Kidney (tissue), 14 donors: ENCODE results near the gene FGGY. TPM values are rescaled to one million over a fixed set of nuclear protein-coding genes. Genes with fewer than 3 reads are reported as not detected.
A peak's percentile ranks its signal among the peaks of the same experiment; 100 is the strongest.

Source experiments
- DNase-seq, 5 donors: peaks; one replicate each; pipeline ENCODE4 v3.0.0-alpha.2; 2013 to 2020
- FAIRE-seq: peaks from 2 replicates; lab custom pipeline; 2012; peaks lifted over from hg19 to GRCh38; lab: Jason Lieb, UNC
- H3K27ac ChIP-seq, 2 donors: one replicate each; pipeline ENCODE4 v1.7.0; 2013; ENCODE audit warnings: low read depth in 2 of 2, low read length in 2 of 2, inconsistent platforms in 1 of 2
- H3K27me3 ChIP-seq: one replicate; pipeline ENCODE4 v1.7.1; 2013; ENCODE audit warnings: low read length, inconsistent platforms; ENCODE audit not compliant: control insufficient read depth, insufficient read depth
- H3K36me3 ChIP-seq, 3 donors: one replicate each; pipeline versions ENCODE4 v1.7.0 to v1.7.1; 2013; ENCODE audit warnings: low read length in 3 of 3, control low read depth in 1 of 3, inconsistent platforms in 1 of 3; ENCODE audit not compliant: insufficient read depth in 3 of 3, control insufficient read depth in 2 of 3
- H3K4me1 ChIP-seq, 3 donors: one replicate each; pipeline versions ENCODE4 v1.7.0 to v1.7.1; 2013; ENCODE audit warnings: low read length in 3 of 3, inconsistent platforms in 1 of 3, low read depth in 1 of 3; ENCODE audit not compliant: control insufficient read depth in 2 of 3, insufficient read depth in 2 of 3
- H3K4me3 ChIP-seq, 3 donors: one replicate each; pipeline versions ENCODE4 v1.7.0 to v1.8.1; 2013; ENCODE audit warnings: low read length in 3 of 3, control low read depth in 1 of 3, inconsistent platforms in 1 of 3
- H3K9ac ChIP-seq, 3 donors: one replicate each; pipeline versions ENCODE4 v1.7.0 to v1.7.1; 2013; ENCODE audit warnings: low read length in 3 of 3, control low read depth in 1 of 3, inconsistent platforms in 1 of 3
- H3K9me3 ChIP-seq, 3 donors: one replicate each; pipeline versions ENCODE4 v1.7.0 to v1.7.1; 2013; ENCODE audit warnings: low read length in 3 of 3, control low read depth in 1 of 3, inconsistent platforms in 1 of 3; ENCODE audit not compliant: control insufficient read depth in 2 of 3, insufficient read depth in 1 of 3
- CTCF ChIP-seq: IDR thresholded peaks from 3 replicates; pipeline ENCODE4 v1.5.1; 2012; ENCODE audit warnings: mild to moderate bottlenecking, moderate library complexity, borderline replicate concordance; ENCODE audit not compliant: insufficient read depth; ENCODE audit errors: extremely low read depth
- intact Hi-C: fragments of 100-400 bp; cut with DNase I; formaldehyde crosslinking; loops from one replicate; pipeline ENCODE4 v1.11.1; 2022
- polyA plus RNA-seq: library from polyadenylated mRNA; stranded (reverse); fragments of 350-450 nt; fragmentation: Illumina TruSeq; extraction: RNeasy Lipid Tissue Mini Kit (QIAGEN cat#74804); gene quantifications from one replicate; pipeline ENCODE4 v1.2.3, GENCODE V29; 2014; ENCODE audit warnings: low read depth, low replicate concordance; ENCODE audit not compliant: insufficient read depth
- total RNA-seq: library from RNA; stranded (reverse); fragmentation: NEBNext Ultra II Directional; extraction: Animal tissue kit (Norgen Biotek cat#: 25700); gene quantifications from one replicate; pipeline ENCODE4 v1.2.1, GENCODE V29; 2021
- donor health status: control.
- donor health status: control.
- donor health status: control.
- donor health status: control.
- donor health status: control.
- donor health status: DM: yes; HTN: yes; CAD: no.
- donor health status: Normal renal cell carcinoma (clear cell type).

The FGGY gene
- total and polyA plus RNA-seq, 2 donors from 2014 or later = 11.2 to 31.0 TPM

GRCh38 chr1:59718989-59719360 is 422.1 kb downstream of the FGGY start:
- Histone ChIP-seq H3K9ac (no peak overlapping the region), H3K9me3 (peaks cover 0 to 3% (median 0%) of the 10 kb centered on the region in 3 donors), H3K36me3 (no peaks in the 10 kb centered on the region), H3K4me1 (no peaks in the 10 kb centered on the region), H3K27me3 (no peaks in the 10 kb centered on the region), H3K27ac (no peak overlapping the region), H3K4me3 (no peak overlapping the region)
- TF ChIP-seq CTCF = no peak
- FAIRE-seq (no peak), DNase-seq (no peak)
- intact Hi-C loops = no loop called here

DNA sequence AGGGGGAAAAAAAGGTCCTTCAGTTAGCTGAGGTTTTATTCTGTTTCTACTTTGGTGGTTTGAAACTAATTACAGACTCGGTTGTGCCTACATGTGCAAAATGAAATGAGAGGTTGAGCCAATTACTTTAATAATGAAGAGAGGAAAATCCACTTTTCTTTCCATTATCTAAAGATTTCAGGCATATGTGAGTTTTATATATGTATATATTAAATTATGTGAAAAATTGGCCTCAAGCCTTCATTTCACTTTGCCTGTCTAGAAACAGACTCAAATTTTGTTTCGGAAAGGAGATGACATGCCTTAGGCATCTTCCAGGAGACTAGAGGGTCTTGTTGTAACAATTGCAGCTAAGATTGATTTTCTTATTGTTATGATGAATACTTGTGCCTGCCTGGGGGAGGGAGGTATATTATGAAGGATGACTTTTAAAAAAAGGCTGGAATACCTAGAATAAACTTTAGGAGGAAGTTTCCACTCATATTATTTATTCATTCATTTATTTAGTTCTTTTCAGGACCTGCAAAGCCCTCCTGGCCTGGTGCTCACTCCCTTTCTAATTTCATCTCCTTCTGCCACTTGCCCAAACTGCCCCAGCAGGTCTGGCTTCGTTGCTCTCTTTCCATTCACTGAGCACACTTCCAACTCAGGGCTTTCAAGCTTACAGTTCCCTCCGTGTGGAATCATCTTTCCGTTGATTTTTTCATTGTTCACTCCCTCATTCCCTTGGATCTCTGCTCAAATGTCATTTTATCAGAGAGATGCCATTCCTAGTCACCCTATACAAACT is 423.6 kb downstream of the FGGY start:
- Histone ChIP-seq H3K27me3 (no peaks in the 10 kb centered on the region), H3K36me3 (no peaks in the 10 kb centered on the region), H3K4me1 (no peaks in the 10 kb centered on the region), H3K27ac (no peak overlapping the region), H3K9ac (no peak overlapping the region), H3K4me3 (no peak overlapping the region), H3K9me3 (peaks cover 0 to 3% (median 0%) of the 10 kb centered on the region in 3 donors)
- no peak for TF ChIP-seq CTCF
- peak in 2 of 5 donors; percentile 48 to 58 for DNase-seq
- no peak for FAIRE-seq
- intact Hi-C loops = no loop called here

DNA sequence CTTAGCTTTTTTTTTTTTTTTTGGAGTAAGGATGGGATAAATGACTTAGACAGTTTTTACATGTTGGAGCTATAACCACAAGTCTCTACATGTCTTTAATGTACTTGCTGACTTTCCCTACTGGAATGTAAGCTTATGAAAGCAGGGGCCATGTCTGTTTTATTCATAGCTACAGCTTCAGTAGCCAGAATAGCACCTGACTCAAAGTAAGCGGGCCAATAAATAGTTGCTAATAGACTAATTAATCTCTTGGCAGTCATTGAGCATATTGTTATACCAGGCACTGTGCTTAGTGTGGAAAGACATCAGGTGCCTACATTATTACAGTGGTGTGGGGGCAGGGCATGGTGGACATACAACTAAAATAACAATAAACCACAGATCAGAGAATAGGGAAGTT is 433.4 kb downstream of the FGGY start:
- FAIRE-seq (no peak), DNase-seq (no peak)
- no peak overlapping the region for H3K4me3 ChIP-seq
- H3K27me3 ChIP-seq = no peaks in the 10 kb centered on the region
- intact Hi-C loops = no loop called here
- H3K9ac ChIP-seq = no peak overlapping the region
- no peak for TF ChIP-seq CTCF
- H3K36me3 ChIP-seq = peaks cover 0 to 3% (median 0%) of the 10 kb centered on the region in 3 donors
- H3K9me3 ChIP-seq = no peaks in the 10 kb centered on the region
- peaks cover 0 to 5% (median 2%) of the 10 kb centered on the region in 3 donors for H3K4me1 ChIP-seq
- no peak overlapping the region for H3K27ac ChIP-seq
